ENCODE data around the gene PSMD1.

- TF ChIP-seq CTCF (conservative IDR thresholded peaks at IDR 0.05 in 1 of 2, IDR thresholded peaks at IDR 0.05 in 1 of 2; ENCODE audit: extremely low read depth in 1 of 2, insufficient read depth in 1 of 2, low read depth in 1 of 2, low read length in 2 of 2) (no peak), EZH2 (IDR thresholded peaks at IDR 0.05; ENCODE audit: borderline replicate concordance, low read length) (no peak)
These were observed 127.2 kb downstream of the PSMD1 start for GRCh38 chr2:231183851-231184250.
